GM12874 (cell line): ENCODE results near the gene VAV2.

Experiments used
- CTCF ChIP-seq: IDR thresholded peaks from 2 replicates; pipeline ENCODE4 v1.5.1; 2011; ENCODE audit warnings: low read depth, mild to moderate bottlenecking, control low read depth, low read length, moderate library complexity; ENCODE audit not compliant: insufficient read depth

VAV2 gene

GRCh38 chr9:134025606-134026541, 33.8 kb upstream of the VAV2 start:
- TF ChIP-seq CTCF, result peak; percentile 41

DNA sequence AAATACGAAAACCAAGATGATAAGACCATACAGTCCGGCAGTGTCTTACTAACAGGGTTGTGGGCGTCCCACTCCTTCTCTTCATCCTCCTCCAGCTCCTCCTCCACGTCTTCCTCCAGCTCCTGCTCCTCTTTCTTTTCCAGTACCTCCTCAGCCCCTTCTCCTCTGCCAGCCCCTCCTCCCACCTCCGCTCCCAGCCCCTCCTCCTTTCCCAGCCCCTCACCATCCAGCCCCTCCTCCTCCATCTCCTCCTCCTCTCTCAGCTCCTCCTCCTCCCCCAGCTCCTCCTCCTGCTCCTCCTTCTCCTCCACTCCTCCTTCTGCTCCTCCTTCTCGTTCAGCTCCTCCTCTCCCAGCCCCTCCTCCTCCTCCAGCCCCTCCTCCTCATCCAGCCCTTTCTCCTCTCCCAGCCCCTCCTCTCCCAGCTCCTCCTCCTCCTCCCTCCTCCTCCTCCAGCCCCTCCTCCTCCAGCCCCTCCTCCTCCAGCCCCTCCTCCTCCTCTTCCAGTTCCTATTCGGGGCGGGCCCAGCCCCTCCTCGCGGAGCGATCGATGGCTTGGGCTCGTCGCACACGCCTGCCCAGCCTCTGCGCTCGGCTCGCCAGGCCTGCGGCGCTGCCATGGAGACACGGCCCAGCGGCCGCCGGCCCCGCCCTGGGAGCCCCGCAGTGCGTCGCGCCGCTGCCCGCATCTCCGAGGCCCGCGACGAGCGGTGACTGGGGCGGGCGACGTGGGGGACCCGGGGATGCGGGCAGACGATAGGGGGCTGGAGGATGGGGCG, 32.9 kb upstream of the VAV2 start, which contains the start of gene BRD3OS:
TSS of gene BRD3OS (plus strand) at position 654 of the 778 bp plus-strand sequence. CDS start 1,267 bp downstream, outside the sequence.
- TF ChIP-seq CTCF, result no peak

GRCh38 chr9:134024214-134024792, 32.2 kb upstream of the VAV2 start:
- TF ChIP-seq CTCF, result no peak

DNA sequence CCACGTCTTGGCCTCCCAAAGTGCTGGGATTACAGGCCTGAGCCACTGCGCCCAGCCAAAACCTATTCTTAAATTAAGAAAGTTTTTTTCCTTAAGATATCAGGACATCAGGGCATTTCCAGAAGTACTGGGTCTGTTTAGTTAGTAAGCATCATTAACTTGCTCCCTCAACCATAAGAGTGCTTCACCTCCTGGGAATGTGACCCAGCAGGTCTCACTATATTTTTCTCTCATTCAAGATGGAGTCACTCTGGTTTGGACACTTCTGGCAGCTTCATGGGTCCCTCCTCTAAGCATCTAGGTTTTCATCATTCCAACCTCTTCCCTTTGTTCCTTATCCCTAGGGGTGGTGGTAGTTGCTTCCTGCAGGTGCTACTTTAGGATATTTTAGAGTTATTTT, 22.8 kb upstream of the VAV2 start:
- TF ChIP-seq CTCF, result no peak

DNA sequence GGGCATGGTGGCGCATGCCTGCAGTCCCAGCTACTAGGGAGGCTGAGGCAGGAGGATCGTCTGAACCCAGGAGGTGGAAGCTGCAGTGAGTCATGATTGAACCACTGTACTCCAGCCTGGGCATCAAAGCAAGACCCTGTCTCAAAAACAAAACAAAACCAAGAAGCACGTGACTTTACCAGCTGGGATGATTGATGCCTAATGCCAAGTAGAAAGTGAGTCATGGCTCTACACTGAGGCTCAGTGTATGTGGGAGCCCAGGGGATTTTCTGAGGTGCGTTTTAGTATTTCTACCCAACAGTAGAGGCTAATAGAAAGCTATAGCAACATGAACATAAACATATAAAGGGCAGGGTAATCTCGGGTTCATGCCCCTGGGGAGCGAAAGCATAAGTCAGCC, 19.3 kb upstream of the VAV2 start:
- no peak for TF ChIP-seq CTCF

GRCh38 chr9:134010310-134011173, 18.4 kb upstream of the VAV2 start:
- no peak for TF ChIP-seq CTCF

DNA sequence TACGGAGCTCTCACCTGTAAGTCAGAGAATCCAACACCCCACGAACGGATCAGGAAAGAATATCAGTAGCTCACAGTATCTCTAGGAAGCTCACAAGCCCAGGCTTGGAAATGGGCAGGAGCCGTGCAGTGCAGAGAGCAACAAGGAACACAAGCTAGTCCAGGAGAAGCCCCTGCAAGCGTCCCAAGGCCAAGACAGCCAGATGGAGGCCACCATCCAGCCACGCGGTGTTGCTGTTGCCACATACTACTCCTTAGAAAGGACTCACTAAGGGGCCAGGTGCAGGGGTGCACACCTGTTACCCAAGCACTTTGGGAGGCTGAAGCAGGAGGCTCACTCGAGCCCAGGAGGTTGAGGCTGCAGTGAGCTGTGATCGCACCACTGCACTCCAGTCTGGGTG, 15.4 kb upstream of the VAV2 start:
- TF ChIP-seq CTCF, result no peak
